Activated CD4-positive, alpha-beta T cell treated with anti-CD3 and anti-CD28 coated beads for 48 hours (primary cell): Measurements from ENCODE around the gene OVCH1.
A peak's percentile ranks its signal among the peaks of the same experiment; 100 is the strongest.
"Not testable (repeated sequence)": the region's sequence is repeated elsewhere in the genome, so short reads cannot be mapped to it uniquely, and the experiment has no call there.

ENCODE experiments used
- DNase-seq: peaks from one replicate; pipeline ENCODE4 v3.0.0-alpha.2; 2020

The OVCH1 gene

GRCh38 chr12:29396774-29397173 lies 100.7 kb downstream of the OVCH1 start:
- no peak for DNase-seq

- DNase-seq: no peak
These were observed 102.1 kb downstream of the OVCH1 start for GRCh38 chr12:29395356-29395755.

- DNase-seq: peak; percentile 35
These were observed 107.1 kb downstream of the OVCH1 start for GRCh38 chr12:29390419-29390818.

- DNase-seq: no peak
These were observed 108.1 kb downstream of the OVCH1 start for GRCh38 chr12:29389295-29389919.

GRCh38 chr12:29386084-29386680 lies 111.3 kb downstream of the OVCH1 start:
- DNase-seq: not testable (repeated sequence)

- not testable (repeated sequence) for DNase-seq
These were observed 112.3 kb downstream of the OVCH1 start for GRCh38 chr12:29385194-29385593.

GRCh38 chr12:29382251-29382650 lies 115.2 kb downstream of the OVCH1 start:
- no peak for DNase-seq

- DNase-seq: peak; percentile 92
These were observed 116.7 kb downstream of the OVCH1 start, which contains the start of gene ERGIC2 for GRCh38 chr12:29380536-29381523. TSS of gene ERGIC2 (minus strand) at chr12:29381172. CDS start at chr12:29371633, 9,539 bp downstream.
